ENCODE results near the gene ZDHHC8. TPM values are rescaled to one million over a fixed set of nuclear protein-coding genes. Genes with fewer than 3 reads are reported as not detected.

Gene ZDHHC8
- total and polyA plus RNA-seq, 7 donors: 1.8 to 26.0 (median 5.4) TPM

DNA sequence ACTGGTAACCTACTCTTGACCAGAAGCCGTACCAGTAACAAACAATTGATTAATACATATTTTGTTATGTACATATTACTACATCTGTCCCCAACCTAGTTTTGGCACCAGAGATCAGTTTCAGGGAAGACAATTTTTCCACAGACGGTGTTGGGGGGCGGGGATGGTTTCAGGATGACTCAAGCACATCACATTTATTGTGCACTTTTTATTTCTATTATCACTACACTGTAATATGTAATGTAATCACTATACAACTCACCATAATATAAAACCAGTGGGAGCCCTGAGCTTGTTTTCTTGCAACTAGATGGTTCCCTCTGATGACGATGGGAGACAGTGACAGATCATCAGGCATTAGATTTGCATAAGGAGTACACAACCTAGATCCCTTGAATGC is 36.1 kb upstream of the ZDHHC8 start:
- intact Hi-C loops (cut with DNase I): no loop called here
- no peaks in the 10 kb centered on the region for H3K4me1 ChIP-seq
- no peak overlapping the region for H3K4me3 ChIP-seq
- TF ChIP-seq POLR2A (IDR thresholded peaks at IDR 0.05) (no peak), POLR2AphosphoS5 (IDR thresholded peaks at IDR 0.05) (no peak)
- no peak for DNase-seq
- H3K36me3 ChIP-seq: peaks cover 37 to 100% (median 76%) of the 10 kb centered on the region in 4 donors
- 85 to 93% methylated on average over 4 of the region's 4 CpGs for WGBS, 2 donors
- H3K9me3 ChIP-seq: no peaks in the 10 kb centered on the region
- H3K27ac ChIP-seq: no peak overlapping the region
- H3K27me3 ChIP-seq: no peaks in the 10 kb centered on the region

DNA sequence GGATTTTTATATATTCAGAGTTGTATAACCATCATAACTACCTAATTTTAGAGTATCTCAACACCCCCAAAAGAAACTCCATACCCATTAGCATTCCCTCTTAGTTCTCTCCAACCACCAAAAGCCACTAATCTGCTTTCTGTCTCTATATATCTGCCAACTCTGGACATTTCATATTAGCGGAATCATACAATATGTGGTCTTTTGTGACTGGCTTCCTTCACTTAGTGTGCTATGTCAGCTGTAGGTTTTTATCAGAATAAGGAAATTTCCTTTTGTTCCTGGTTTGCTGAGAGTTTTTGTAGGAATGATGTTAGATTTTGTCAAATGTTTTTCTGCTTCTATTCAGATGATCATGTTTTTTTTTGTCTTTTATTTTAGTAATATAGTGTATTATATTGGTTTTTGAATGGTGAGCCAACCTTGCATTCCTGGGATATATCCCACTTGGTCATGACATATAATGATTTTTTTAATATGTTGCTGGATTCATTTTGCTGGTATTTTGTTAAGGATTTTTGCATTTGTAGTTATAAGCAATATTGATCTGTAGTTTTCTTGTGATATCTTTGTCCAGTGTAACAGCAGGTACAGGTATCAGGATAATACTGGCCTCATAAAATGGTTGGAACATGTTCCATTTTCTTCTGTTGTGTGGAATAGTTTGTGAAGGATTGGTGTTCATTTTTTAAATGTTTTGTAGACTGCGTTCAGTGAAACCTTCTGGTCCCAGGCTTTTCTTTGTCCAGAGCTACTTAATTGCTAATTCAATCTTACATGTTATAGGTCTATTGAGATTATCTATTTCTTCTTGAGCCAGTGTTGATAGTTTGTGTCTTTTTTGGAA is 34.8 kb upstream of the ZDHHC8 start:
- WGBS, 2 donors: 96 to 97% methylated on average over 2 of the region's 2 CpGs
- no peak for TF ChIP-seq POLR2AphosphoS5 (IDR thresholded peaks at IDR 0.05)
- no peak for TF ChIP-seq CTCF (IDR thresholded peaks at IDR 0.05)
- no peak for TF ChIP-seq POLR2A (IDR thresholded peaks at IDR 0.05)
- TF ChIP-seq EP300 (IDR thresholded peaks at IDR 0.05): no peak
- no peak overlapping the region for H3K27ac ChIP-seq
- intact Hi-C loops (cut with DNase I): no loop called here
- no peaks in the 10 kb centered on the region for H3K4me1 ChIP-seq
- no peak for DNase-seq
- H3K27me3 ChIP-seq: no peaks in the 10 kb centered on the region
- H3K36me3 ChIP-seq: peaks cover 27 to 100% (median 74%) of the 10 kb centered on the region in 4 donors
- H3K9me3 ChIP-seq: no peaks in the 10 kb centered on the region
- no peak overlapping the region for H3K4me3 ChIP-seq

- Histone ChIP-seq H3K4me1 (no peaks in the 10 kb centered on the region), H3K27ac (no peak overlapping the region), H3K4me3 (no peak overlapping the region), H3K27me3 (no peaks in the 10 kb centered on the region), H3K36me3 (peaks cover 16 to 91% (median 58%) of the 10 kb centered on the region in 4 donors), H3K9me3 (no peaks in the 10 kb centered on the region)
- no peak for DNase-seq
- 96% methylated on average over 6 of the region's 6 CpGs for WGBS, 2 donors
- intact Hi-C loops (cut with DNase I): no loop called here
- TF ChIP-seq EP300 (IDR thresholded peaks at IDR 0.05) (no peak), POLR2A (IDR thresholded peaks at IDR 0.05) (no peak), POLR2AphosphoS5 (IDR thresholded peaks at IDR 0.05) (no peak), CTCF (IDR thresholded peaks at IDR 0.05) (no peak)
Measured at GRCh38 chr22:20099099-20099711, 32.4 kb upstream of the ZDHHC8 start.

DNA sequence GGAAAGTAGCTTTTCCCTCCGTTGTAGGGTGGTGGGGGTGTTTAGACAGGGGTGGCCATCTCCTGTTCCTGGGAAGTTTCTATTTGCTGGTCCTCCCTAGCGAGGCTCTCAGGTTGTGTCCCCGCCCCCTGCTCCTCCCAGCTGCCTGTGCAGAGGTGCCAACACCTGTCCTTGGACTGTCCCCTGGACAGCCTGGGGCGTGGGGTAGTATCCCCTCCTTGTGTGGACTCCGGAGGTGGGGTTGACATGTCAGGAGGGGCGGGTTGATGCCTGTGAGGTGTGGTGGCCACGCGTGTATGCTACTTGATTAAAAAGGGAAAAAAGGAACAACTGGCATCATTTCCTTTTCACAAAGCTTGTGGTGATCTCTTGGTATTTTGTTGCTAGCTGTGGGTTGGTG is 30.0 kb upstream of the ZDHHC8 start:
- H3K4me3 ChIP-seq: no peak overlapping the region
- WGBS, 2 donors: 71 to 75% methylated on average over 8 of the region's 8 CpGs
- intact Hi-C loops (cut with DNase I): no loop called here
- H3K4me1 ChIP-seq: no peaks in the 10 kb centered on the region
- DNase-seq: no peak
- peaks cover 25 to 90% (median 51%) of the 10 kb centered on the region in 4 donors for H3K36me3 ChIP-seq
- H3K27ac ChIP-seq: no peak overlapping the region
- no peaks in the 10 kb centered on the region for H3K27me3 ChIP-seq
- no peaks in the 10 kb centered on the region for H3K9me3 ChIP-seq
- TF ChIP-seq POLR2A (IDR thresholded peaks at IDR 0.05) (no peak), CTCF (IDR thresholded peaks at IDR 0.05) (no peak), EP300 (IDR thresholded peaks at IDR 0.05) (no peak), POLR2AphosphoS5 (IDR thresholded peaks at IDR 0.05) (no peak)

GRCh38 chr22:20102203-20102780 is 29.3 kb upstream of the ZDHHC8 start:
- TF ChIP-seq EP300 (IDR thresholded peaks at IDR 0.05) (no peak), CTCF (IDR thresholded peaks at IDR 0.05) (no peak)

More at GRCh38 chr22:20102203-20102780, 29.3 kb upstream of the ZDHHC8 start:
- Histone ChIP-seq H3K4me3 (no peak overlapping the region), H3K27me3 (no peaks in the 10 kb centered on the region), H3K4me1 (no peaks in the 10 kb centered on the region), H3K9me3 (no peaks in the 10 kb centered on the region), H3K36me3 (peaks cover 30 to 90% (median 54%) of the 10 kb centered on the region in 4 donors), H3K27ac (no peak overlapping the region)
- intact Hi-C loops (cut with DNase I): no loop called here
- WGBS, 2 donors: 91 to 94% methylated on average over 12 of the region's 12 CpGs
- no peak for DNase-seq
